KOPT-K1 (cell line): ENCODE measurements around the gene ZNF688.
"Not testable (repeated sequence)": the region's sequence is repeated elsewhere in the genome, so short reads cannot be mapped to it uniquely, and the experiment has no call there.

Experiments
- H3K27ac ChIP-seq: fragments of 200-600 bp; sonication (generic); 2 replicates; pipeline ENCODE4 v1.5.1; 2016; ENCODE audit warnings: antibody characterized with exemption, mild to moderate bottlenecking, low read depth, low read length; ENCODE audit not compliant: poor library complexity, severe bottlenecking
- H3K36me3 ChIP-seq: fragments of 200-600 bp; sonication (generic); 2 replicates; pipeline ENCODE4 v1.5.1; 2017; ENCODE audit warnings: antibody characterized with exemption, mild to moderate bottlenecking, low read length, moderate library complexity; ENCODE audit not compliant: insufficient read depth
- H3K9me3 ChIP-seq: fragments of 200-600 bp; sonication (generic); 2 replicates; pipeline ENCODE4 v1.5.1; 2017; ENCODE audit warnings: antibody characterized with exemption, low read length, mild to moderate bottlenecking; ENCODE audit not compliant: insufficient read depth, poor library complexity, severe bottlenecking

The ZNF688 gene

DNA sequence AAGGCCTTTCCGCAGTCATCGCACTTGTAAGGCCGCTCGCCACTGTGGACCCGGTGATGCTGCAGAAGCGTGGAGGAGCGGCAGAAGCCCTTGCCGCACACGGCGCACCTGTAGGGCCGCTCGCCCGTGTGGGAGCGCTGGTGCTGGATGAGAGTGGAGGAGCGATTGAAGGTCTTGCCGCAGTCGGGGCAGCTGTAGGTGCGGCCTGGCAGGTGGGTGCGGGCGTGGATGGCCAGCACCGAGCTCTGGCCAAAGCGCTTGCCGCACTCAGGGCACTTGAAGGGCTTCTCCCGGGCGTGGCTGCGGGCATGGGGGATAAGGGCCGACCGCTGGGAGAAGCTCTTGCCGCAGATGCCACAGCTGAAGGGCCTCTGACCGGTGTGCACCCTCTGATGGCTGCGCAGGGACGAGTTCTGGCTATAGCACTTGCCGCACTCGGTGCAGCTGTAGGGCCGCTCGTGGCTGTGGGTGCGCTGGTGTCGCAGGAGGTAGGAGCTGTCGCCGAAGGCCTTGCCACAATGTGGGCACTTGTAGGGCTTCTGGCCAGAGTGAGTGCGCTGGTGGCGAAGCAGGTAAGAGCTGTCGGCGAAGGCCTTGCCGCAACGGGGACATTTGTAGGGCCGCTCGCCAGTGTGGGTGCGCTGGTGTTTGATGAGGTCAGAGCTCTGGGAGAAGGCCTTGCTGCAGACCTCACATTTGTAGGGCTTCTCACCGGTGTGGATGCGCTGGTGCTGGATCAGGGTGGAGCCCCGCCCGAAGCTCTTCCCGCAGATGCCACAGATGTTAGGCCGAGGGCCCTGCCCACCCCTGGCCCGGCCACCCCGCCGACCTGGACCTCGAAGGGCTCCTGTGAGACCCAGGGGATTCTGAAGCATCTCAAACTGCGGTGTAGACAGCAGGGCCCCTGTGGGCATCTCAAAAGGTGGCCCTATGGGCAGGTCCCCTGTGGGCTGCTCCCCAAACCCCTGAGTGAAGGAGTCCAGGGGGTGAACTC is 46.6 kb downstream of the ZNF688 start:
- Histone ChIP-seq H3K9me3 (no peaks in the 10 kb centered on the region), H3K36me3 (peaks cover 21% of the 10 kb centered on the region; the same call in 1 of the 2 replicates), H3K27ac (no peak overlapping the region)

DNA sequence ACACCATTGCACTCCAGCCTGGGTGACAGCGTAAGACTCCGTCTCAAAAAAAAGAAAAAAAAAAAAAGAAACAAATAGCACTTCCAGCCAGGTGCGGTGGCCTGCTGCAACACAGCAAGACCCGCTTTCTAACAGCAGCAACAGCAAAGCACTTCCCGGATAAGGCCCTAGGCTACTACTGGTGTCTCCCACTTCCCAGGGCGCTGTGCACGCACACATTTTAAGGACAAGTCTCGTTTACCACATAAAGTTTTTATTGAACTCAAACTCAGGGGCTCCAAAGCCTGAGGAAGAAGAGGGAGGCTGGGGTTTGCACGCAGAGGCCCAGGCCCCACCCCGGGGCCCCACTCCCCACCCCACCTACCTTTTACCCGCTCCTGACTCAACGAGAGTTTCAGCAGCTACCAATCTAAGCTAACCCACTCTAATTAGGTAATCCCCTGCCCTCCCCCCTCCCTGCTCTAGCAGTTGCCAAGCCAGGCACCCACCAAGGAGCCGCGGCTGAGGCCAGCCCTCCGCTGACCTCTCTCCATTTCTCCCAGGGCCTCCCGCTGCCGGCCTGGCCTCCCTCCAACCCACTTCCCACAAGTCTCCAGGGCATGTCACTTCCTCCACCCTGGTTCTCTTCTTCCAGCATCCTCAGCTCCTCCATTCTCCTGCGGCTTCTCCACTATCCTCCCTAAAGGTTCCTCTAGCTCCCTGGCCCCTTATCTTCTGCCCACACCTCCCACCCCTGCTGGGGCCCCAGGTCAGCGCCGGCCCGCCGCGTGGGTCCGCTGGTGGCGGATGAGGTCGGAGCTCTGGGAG is 47.5 kb downstream of the ZNF688 start:
- Histone ChIP-seq H3K9me3 (no peaks in the 10 kb centered on the region), H3K36me3 (peaks cover 30% of the 10 kb centered on the region; the same call in 1 of the 2 replicates), H3K27ac (no peak overlapping the region)

DNA sequence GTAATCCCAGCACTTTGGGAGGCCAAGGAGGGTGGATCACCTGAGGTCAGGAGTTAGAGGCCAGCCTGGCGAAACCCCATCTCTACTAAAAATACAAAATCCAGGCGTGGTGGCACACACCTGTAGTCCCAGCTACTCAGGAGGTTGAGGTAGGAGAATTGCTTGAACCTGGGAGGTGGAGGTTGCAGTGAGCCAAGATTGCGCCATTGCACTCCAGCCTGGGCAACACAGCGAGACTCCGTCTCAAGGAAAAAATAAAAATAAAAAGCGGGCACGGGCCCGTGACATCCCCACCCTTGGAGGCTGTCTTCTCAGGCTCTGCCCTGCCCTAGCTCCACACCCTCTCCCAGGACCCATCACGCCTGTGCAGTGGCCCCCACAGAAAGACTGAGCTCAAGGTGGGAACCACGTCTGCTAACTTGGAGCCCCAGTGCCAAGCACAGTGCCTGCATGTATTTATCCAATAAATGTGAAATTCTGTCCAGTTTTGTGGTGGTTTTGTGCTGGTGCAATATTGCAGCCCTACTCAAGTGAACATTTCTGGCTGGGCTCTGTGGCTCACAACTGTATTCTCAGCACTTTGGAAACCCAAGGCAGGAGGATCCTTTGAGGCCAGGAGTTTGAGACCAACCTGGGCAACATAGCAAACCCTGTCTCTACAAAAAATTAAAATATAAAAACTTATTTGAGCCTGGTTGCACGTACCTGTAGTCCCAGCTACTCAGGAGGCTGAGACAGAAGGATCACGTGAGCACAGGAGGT is 48.6 kb downstream of the ZNF688 start:
- H3K27ac ChIP-seq, H3K9me3 ChIP-seq: not testable (repeated sequence)
- peaks cover 41% of the 10 kb centered on the region for H3K36me3 ChIP-seq

DNA sequence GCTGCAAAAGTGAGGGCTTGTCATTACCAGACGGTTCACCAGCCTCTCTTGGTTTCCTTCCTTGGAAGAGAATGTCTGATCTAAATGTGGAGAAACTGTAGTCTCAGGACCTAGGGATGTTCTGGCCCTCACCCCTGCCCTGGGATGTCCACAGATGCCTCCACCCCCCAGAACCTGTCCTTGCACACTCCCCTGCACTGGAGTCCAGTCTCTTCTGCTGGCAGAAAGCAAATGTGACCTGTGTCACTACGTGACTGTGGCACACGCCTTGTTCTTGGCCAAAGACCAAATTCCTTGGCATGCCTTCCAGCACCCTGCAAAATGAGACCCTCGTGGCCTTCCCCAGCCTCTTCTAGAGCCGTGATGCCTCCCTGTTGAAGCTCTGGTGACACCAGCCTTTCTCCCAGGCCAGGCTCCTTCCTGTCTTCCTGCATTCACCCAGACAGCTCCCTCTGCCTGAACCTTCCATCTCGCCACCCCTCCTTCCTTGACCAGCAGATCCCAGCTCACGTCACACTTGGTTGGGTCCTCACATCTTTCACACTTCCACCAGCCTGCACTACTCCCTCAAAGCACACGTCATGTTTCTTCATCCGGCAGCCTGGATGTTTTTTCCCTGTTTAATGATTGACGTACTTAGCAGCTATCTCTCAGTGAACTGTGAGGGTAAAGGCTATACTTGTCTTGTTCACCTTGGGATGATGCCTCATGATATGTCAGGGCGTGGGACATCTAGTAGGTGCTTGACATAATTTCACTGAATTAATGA is 49.5 kb downstream of the ZNF688 start:
- no peaks in the 10 kb centered on the region for H3K9me3 ChIP-seq
- H3K27ac ChIP-seq: no peak overlapping the region
- H3K36me3 ChIP-seq: peaks cover 49% of the 10 kb centered on the region

DNA sequence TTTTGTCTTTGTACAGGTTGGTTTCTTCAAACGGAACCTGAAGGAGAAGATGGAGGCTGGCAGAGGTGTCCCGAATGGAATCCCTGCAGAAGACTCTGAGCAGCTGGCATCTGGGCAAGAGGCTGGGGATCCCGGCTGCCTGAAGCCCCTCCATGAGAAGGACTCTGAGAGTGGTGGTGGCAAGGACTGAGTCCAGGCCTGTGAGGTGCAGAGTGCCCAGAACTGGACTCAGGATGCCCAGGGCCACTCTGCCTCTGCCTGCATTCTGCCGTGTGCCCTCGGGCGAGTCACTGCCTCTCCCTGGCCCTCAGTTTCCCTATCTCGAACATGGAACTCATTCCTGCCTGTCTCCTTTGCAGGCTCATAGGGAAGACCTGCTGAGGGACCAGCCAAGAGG is 50.0 kb downstream of the ZNF688 start:
- H3K36me3 ChIP-seq: peaks cover 55% of the 10 kb centered on the region

More for the DNA sequence above, 50.0 kb downstream of the ZNF688 start:
- Histone ChIP-seq H3K27ac (no peak overlapping the region), H3K9me3 (no peaks in the 10 kb centered on the region)
